Activated gamma-delta T cell (primary cell): Measurements from ENCODE around the gene MBD1.
"Not testable (repeated sequence)": the region's sequence is repeated elsewhere in the genome, so short reads cannot be mapped to it uniquely, and the experiment has no call there.

Experiments
- DNase-seq: peaks from one replicate; lab custom pipeline; 2025; lab: John Stamatoyannopoulos, UW
- total RNA-seq, 2 donors: gene quantifications; one replicate each; lab custom pipeline; 2026; lab: John Stamatoyannopoulos, UW

The MBD1 gene, protein sequence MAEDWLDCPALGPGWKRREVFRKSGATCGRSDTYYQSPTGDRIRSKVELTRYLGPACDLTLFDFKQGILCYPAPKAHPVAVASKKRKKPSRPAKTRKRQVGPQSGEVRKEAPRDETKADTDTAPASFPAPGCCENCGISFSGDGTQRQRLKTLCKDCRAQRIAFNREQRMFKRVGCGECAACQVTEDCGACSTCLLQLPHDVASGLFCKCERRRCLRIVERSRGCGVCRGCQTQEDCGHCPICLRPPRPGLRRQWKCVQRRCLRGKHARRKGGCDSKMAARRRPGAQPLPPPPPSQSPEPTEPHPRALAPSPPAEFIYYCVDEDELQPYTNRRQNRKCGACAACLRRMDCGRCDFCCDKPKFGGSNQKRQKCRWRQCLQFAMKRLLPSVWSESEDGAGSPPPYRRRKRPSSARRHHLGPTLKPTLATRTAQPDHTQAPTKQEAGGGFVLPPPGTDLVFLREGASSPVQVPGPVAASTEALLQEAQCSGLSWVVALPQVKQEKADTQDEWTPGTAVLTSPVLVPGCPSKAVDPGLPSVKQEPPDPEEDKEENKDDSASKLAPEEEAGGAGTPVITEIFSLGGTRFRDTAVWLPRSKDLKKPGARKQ
- total RNA-seq, result 140 to 146 reads per million in 2 donors

DNA sequence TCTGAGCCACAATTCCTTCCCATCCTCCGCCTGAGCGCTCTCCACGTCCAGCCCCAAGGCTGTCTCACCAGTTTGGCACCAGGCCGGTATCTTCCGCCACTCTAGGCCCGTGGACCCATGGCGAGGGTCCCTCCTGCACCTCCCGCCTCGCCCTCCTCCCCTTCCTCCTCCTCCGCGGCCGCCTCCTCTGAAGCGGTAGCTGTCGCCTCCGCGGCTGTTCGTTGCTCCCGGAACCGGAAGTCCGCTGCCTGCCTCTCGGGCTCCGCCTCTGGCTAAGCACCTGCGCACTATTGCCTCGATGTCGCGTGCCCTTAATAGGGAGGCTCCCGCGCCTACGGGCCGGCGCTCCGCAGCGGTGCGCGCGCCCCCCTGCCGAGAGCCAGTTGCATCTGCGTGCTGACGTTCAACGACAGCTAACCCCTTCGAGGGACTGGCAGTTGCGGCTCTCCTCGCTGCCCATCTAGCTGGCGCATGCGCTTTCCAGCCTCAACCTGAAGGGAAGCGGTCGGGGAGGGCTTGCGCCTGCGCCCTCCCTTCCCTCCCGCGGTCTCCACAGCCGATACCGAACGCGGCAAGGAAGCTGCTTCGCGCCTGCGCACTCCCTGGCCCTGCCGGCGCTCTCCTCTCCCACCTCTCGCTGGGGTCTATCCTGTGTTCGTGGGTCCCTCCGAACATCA lies at the start of gene MBD1:
Gene MBD1 (minus strand): TSS at position 229 of the 677 bp plus-strand sequence. CDS start 1,531 bp downstream, outside the sequence.
- DNase-seq, result peak; percentile 94

DNA sequence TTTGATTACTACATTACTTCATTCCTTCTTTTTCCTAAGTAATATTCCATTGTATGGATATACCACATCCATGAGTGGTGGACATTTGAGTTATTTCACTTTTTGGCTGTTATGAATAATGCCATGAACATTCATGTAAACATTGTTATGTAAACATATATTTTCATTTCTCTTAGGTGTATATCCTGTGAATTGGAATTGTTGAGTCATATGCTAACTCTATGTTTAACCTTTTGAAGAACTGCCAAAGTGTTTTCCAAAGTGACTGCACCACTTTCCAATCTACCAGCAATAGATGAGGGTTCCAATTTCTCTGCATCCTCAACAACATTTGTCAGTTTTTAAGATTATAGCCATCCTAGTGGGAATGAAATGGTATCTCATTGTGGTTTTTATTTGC lies 48.9 kb upstream of the MBD1 start:
- no peak for DNase-seq

DNA sequence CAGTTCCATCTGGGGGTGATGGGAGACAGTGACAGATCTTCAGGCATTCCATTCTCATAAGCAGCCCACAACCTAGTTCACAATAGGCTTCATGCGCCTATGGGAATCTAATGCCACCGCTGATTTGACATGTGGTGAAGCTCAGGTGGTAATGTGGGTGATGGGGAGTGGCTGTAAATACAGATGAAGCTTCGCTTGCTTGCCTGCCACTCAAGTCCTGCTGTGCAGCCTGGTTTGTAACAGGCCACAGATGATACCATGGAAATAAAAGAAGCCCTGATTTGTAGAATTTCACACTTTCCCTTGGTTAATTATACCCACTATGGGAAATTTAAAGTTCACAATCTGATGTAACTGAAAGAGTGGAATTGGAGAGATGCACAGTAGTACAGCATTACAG lies 46.7 kb upstream of the MBD1 start:
- DNase-seq, result no peak

DNA sequence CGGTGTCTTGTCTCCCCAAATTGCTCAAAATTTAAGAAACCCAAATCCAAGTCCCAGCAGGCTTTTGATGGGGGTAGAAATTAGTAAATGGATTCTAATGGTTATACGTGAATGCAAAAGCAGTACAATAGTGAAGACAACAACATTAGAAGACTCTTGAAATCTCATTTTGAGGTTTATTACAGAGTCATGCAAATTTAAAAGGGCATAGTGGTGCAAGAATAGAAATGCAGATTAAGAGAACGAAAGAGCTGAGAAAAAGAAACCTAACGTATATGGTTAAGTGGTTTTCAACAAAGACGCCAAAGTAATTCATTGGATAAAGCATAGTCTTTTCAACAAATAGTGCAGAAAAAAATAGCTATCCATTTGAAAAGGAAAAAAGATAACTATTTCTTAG lies 39.4 kb upstream of the MBD1 start:
- DNase-seq, result no peak

DNA sequence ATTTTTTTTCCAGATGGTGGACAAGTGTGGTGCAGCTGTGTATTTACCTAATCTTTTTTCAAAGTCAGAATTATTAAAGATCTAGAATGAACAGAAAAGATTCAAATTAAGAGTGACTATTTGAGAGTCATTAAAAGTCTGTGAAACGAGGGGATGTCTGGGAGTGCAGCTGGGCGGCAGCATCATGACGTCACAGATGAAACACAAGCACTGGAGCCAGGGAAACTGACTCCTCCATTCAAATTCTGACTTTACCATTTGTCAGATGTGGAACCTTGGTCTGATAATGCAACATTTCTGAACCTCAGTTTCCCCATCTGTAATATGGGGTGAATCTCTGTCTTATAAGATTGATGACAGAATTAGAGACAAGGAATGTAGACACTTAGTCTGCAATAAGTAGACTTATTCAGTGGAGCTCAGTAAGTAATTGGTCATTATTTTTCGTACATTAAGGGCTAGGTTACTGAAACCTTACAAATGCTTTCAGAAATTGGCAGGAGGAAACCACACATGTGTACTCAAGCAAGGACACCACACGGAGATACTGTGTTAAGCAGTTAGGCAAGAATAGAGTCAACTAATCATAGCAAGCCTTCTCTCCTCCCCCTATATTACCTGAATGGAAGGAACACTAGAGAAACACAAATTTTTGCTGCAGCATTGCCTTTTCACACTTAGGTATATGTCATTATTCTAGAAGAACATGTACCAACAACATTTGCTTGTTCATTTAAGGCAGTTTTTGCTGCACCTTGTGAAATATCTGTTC lies 34.0 kb upstream of the MBD1 start:
- no peak for DNase-seq

DNA sequence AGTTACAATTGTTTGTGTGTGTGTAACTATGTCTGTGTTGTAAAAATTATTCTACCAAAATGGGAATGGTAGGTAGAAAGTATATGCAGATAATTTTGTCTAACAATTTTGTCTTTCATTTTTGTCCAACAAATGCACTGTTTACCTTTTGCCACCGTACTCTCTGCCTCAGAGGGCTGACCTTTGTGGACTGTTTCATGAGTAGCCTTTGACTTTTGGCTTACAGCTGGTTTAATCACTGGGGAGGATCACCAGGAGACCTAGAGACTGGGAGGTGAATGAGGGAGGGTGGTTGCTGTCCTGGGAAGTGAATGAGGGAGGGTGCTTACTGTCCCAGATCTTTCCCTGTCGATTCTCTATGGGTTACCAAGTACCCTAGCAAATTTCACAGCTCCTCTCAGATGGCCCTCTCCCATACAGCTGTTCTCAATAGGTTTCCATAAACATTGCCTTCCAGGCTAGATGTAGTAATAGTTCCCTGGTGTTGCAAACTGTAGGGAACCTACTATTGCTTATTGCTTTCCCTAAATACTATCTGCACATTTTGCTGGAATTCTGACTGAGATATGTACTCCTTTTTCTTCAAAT lies 32.6 kb upstream of the MBD1 start:
- no peak for DNase-seq

DNA sequence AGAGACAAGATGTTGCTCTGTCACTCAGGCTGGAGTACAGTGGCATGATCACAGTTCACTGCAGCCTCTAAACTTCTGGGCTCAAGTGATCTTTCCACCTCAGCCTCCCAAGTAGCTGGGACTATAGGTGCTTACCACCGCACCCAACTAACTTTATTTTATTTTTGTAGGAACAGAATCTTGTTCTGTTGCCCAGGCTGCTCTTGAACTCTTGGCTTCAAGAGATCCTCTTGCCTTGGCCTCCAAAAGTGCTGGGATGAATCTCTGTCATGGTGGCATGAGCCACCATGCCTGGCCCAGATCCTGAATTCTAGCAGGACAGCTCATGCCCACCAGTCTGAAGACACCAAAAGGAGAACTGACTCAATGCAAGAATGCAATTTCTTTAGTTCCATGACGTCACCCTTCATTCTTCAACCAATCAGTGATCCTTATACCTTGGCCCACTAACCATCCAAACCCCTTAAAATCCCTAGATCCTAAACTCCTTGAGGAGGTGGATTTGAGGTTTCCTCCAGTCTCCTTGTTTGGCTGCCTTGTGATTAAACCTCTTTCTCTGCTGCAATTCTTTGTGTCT lies 31.8 kb upstream of the MBD1 start:
- DNase-seq, result no peak

DNA sequence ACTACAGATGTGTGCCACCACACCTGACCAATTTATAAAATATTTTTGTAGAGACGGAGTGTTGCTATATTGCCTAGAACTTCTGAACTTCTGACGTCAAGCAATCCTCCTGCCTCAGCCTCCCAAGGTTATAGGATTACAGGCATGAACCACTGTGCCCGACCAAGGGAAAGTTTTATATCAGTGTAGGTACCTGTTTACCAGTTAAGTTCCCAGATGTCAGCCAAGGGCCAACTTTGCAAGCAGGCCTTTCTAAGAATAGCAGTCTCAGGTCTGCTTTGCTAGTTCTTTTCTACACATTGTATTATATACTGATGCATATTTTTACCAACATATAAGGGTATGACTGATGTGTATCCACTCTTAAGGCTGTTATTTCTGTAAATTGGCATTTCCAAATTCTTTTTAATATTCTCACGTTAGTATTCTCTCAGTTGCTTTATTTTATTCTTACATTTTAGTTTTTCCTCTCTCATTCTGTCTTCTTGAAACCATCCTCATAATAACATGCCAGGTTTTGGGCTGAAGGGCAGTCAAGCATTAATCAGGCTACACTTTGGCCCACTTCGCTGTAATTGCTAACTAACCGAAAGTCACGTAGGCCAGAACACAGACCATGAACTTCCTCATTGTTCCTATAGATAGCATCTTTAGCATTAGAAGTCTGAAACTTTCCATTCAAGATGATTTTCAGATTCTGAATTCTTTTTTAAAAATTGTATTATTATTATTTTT lies 31.1 kb upstream of the MBD1 start:
- no peak for DNase-seq

DNA sequence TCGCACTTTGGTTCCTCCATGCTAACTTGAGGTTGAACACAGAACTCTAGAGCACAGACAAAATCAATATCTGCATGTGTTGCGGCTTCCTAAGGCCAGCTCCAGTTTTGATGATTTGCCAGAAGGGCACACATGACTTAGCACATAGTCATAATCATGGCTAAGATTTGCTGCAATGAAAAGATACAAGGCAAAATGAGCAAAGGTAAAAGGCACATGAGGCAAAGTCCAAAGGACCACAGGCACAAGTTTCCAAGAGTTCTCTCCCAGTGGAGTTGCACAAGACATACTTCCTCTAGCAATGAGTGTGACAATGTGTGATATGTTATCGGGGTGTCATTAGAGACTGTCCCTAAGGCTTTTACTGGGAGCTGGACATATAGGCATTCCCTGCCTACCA lies 30.3 kb upstream of the MBD1 start:
- no peak for DNase-seq

DNA sequence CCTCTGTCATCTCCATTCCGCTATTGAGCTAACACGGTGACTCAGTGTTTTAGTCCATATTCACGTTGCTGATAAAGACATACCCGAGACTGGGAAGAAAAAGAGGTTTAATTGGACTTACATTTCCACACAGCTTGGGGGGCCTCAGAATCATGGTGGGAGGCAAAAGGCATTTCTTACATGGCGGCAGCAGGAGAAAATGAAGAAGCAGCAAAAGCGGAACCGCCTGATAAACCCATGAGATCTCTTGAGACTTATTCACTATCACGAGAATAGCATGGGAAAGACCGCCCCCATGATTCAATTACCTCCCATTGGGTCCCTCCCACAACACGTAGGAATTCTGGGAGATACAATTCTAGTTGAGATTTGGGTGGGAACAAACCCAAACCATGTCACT lies 28.8 kb upstream of the MBD1 start:
- no peak for DNase-seq

DNA sequence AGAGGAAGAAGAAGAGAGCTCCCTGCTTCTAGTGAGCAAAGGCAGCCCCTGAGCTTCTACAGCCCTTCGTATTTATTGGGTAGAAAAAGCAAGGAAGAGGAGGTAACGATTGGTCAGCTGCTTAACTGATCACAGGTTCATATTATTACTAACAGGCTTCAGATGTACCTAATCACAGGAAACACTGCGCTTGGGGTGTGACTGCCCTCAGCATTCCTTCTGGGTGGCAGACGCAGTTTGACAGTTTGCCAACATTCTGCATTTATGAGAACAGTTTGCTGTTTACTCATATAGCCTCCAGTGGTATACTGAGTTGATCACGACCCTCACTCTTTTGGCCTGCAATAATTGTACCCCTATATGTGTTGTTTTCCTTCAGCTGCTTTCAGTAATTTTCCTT lies 27.5 kb upstream of the MBD1 start:
- not testable (repeated sequence) for DNase-seq

DNA sequence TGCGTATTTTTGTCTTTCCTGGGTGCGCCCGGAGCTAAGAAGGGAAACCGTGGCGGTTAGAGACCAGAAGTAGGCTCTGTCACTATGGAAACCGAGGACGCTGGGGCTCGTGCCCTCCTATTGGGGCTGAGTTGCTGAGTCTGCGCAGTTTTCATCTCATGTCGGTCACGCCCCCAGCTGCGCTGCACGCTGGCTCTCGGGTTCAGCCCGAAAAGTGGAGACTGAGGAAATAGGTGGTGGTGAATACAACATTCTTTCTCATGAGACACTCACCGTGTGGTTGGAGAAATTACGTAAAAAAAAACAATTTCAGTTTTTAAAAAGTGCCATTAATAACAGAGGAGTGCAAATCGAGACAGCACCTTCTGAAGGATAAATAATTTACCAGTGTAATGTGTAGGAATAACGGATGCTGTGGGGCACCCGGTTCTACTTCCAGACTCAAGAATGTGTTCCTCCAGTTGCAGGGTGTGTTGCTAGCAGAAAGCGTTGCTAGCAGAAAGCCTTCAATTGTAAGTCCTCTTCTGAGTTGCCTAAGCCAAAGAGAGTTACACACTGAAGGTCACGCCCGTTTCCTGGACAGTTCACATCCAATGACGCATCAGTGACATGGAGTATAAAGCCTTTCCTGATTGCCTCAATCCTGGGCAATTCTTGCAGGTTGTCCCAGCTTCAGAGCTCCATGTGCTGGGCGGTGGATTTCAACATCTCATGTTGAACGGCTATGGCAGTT lies 26.6 kb upstream of the MBD1 start:
- DNase-seq, result peak; percentile 31

DNA sequence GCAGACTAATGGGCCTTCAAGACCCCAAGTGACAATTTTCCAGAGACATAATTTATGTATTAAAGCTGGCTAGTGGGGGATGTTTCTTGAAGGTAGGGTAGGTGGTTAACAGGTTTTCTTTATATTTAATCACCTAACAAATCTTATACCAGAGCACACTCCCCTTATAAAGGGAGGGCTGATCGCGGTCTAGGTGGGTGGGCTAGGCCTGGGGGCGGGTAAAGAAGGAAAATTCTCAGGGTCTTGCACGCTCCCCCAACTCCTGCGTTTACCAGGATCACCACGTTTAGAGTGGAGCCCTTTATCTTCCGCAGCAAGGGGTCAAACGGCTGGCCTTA lies 26.0 kb upstream of the MBD1 start:
- DNase-seq, result no peak

DNA sequence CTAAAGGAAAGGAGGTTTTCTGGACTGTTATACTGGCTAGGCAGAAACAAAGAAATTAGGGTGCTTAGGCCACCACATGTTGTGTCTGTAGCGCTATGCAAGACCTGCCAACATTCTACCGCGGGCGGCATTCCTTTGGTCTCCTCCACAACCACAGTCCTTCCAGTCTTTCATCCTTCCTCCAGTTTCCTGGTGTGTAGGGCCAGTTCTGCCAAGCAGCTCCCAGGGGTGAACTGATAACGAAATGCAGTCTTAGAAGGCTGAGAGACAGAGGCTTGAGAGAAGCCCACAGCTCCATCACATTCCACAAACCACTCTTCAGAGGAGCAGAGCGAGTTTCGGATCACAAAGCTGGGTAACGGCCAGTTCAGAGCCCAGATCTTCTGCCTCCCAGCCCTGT lies 25.6 kb upstream of the MBD1 start:
- DNase-seq, result no peak

DNA sequence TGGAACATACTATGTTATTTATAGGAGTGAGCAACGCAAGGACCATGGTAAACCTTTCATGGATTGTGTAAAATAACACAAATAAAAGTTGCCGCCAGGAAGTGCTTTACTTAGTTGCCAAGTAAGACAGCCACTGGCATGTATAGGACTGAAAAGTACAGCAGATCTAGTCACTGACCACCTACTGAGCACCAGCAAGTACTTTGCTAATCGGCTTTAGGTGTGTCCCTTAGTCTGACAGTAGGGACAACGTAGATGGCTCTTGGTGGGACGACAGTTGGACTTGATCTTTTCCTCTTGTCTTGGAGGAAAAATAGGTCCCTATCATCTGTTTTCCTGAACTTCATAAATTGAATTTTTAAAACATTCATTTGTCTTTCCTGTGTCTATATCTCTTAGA lies 19.8 kb upstream of the MBD1 start:
- no peak for DNase-seq

DNA sequence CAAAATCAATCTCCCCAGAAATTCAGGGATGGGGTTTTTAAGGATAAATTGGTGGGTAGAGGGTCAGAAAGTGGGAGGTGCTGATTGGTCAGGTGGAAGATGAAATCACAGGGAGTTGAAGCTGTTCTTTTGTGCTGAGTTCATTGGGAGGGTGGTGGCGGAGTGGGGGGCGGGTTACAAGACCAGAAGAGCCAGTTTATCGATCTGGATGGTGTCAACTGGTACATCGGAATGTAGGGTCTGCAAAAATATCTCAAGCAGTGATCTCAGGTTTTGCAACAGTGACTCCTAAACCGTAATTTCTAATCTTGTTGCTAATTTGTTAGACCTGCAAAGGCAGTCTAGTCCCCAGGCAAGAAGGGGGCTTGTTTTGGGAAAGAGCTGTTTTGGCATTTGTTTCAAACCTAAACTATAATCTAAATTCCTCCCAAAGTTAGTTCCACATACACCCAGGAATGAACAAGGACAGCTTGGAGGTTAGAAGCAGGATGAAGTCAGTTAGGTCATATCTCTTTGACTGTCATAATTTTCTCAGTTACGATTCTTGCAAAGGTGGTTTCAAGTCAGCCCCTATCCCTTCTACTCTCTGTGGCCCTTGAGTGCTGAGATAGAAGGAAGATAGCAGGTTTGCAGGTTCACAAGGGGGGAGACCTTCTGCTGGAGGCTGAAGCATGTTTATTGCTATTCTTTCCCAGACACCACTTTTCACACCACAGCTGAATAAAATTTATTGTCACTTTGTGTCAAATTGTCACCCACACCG lies 18.5 kb upstream of the MBD1 start:
- DNase-seq, result no peak

DNA sequence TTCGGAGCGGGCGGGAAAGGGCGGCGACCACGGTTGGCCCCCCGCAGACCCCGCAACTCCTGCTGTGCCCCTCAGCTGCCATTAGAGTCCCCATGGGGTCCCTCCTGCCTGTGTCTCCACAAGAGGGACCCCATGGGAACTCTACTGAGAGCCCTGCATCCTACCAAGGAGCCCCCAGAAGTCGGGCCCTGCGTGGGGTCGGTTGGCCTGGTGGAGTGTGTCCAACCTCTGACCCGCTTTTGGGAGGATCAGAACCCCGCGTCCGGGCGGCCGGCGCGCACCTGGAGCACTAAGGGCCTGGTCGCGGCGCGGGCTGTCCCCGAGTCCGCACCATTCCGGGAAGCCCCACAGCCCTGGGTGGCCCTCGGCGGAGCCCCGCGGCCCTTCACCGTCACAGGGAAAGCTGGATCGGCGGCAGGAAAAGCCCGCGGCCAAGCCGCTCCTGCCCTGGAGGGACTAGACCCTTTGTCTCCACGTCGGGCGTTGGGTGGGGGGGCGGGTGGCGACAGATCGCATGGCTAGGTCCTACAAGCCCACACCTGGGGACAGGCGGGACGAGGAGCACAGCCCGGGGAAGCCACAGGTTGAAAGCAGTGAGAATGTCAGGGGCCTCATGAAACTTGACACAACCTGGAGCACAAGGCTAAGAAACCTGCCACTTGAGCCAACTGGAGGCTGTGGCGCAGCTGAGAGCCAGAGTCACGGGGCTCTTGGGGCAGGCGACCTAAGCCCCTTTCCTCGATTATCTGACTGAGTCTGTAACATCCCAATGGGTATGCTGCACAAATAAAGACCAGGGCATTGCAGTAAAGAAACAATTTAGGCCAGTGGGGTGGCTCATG lies 17.3 kb upstream of the MBD1 start:
- DNase-seq, result no peak

DNA sequence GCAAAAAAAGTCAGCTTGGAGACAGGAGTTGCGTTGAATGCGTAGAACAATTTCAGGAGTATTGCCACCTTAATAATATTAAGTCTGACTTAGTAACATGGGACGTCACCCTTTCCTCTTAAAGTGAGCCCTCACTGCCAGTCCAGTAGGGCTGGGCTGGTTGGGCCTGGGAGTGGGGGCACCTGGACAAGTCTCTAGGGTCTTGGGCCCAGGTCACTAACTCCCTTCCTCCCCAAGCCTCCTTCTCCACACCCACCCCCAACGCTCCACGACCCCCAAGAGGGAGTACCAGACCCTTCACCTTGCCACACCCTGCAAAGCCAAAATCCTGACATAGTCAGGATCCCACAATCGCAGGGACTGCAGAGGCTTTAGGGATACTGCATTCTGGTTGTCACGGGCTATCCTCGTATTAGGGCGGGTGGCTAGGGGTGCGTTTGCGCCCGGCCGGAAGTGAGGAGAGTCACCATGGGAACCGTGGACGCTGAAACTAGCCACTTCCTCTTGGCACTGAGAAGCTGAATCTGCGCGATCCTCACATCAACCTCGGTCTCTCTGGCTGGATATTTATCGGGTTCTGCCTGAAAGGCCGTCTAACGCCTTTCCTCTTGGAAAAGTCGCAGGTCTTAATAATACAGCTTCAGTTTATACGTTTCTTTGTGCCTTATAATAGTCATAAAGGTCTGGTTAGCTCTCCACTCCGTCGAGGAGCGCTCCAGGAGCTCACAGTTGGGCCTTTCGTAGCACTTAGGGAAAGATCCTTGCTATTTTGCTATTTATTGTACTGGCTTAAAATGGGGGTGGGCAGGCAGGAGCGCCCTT lies 16.5 kb upstream of the MBD1 start:
- DNase-seq, result peak; percentile 16
